DOHH2 (cell line): ENCODE data around the gene RSPO4.

Source experiments
- CTCF ChIP-seq: fragments of 200-600 bp; sonication (generic); IDR thresholded peaks from one replicate; pipeline ENCODE4 v1.5.1; 2014; ENCODE audit warnings: antibody characterized with exemption, mild to moderate bottlenecking, low read depth, low read length; ENCODE audit not compliant: poor library complexity, severe bottlenecking
- EZH2phosphoT487 ChIP-seq: fragments of 200-600 bp; sonication (generic); IDR thresholded peaks from 2 replicates; pipeline ENCODE4 v1.6.1; 2017; ENCODE audit warnings: borderline replicate concordance, mild to moderate bottlenecking, antibody characterized with exemption, low read length, moderate library complexity, mixed read lengths

GRCh38 chr20:1022871-1023270 is 20.8 kb upstream of the RSPO4 start:
- TF ChIP-seq CTCF, result no peak
- TF ChIP-seq EZH2phosphoT487, result no peak
